Astrocyte of the hippocampus (primary cell): ENCODE results near the gene CCDC180.
A peak's percentile ranks its signal among the peaks of the same experiment; 100 is the strongest.
"Not testable (repeated sequence)": the region's sequence is repeated elsewhere in the genome, so short reads cannot be mapped to it uniquely, and the experiment has no call there.

Source experiments
- DNase-seq: peaks from one replicate; pipeline ENCODE4 v3.0.0; 2011; ENCODE audit warnings: low read depth, low spot score

Gene CCDC180

DNA sequence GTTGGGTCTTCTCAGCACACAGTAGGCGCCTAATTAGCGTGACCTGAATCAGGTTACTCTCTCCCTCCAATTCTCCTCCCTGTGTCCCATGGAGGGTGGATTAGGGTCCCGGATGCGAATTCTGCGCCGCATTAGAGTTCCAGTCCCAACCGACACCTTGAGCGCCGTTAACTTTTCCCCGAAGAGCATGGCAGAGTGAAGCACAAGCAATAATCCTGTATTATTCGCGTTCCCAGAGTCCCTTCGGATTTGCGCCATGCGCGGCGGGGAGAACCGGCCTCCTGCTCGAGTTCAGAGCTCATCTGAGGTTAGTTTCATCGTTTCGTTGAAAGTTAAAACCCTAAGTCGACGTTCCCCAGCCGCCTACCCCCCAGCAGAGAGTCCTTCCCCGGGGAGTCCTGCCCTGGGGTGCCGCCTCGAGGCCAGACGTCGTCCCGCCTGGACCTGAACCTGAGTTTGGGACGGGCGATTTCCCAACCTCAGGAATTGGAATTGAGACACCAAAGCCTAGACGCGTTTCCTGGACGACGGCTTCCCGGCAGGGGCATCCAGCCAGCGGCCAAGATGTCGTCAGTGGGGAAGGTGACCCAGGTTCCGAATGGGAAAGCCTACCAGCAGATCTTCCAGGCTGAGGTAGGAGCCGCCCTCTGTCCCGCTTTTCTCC lies at the start of gene CCDC180:
Gene CCDC180, plus strand, starts transcription at position 160 of the 664 bp plus-strand sequence. Its CDS starts 405 bp downstream, at position 565.
- peak; percentile 39 for DNase-seq

DNA sequence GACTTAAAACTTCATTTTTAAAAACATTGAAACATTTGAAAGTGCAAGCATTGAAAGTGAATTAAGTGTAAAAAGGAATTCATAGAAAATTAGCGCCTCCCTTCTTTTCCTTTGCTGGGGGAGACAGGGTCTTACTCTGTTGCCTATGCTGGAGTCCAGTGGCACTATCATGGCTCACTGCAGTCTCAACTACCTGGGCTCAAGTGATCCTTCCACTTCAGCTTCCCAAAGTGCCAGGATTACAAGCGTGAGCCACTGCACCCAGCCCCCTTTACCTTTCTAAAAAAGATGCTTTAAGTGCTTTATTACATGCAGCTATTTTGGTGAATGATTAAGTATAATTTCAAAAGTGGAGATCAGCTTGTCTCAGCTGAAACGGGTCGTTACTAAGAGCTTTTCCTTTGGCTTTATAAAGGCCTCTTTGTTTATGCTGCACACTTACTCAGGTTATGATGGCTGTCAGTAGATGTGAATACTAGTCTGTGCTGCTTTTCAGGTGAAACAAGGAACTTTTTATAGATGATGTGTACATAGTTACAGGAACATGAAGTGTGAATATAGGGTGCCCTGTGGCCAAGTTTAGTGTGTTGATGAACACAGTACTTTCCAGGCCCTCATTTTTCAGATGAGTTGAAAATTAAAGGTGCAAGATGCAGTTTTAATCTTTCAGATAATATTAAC lies 47.5 kb upstream of the CCDC180 start:
- DNase-seq, result not testable (repeated sequence)

DNA sequence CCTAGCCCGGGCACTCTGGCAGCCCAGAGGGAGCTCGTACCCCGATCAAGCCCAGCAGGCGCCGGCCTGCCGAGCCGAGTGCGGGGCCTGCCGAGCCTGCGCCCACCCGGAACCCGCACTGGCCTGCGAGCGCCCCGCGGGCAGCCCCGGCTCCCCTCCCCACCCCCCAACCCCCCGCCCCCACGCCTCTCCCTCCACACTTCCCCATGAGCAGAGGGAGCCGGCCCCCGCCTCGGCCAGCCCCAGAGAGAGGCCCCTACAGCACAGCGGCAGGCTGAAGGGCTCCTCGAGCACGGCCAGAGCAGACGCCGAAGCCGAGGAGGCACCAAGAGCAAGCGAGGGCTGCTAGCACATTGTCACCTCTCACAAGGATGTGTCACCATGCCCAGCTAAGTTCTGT lies 36.2 kb upstream of the CCDC180 start:
- no peak for DNase-seq

DNA sequence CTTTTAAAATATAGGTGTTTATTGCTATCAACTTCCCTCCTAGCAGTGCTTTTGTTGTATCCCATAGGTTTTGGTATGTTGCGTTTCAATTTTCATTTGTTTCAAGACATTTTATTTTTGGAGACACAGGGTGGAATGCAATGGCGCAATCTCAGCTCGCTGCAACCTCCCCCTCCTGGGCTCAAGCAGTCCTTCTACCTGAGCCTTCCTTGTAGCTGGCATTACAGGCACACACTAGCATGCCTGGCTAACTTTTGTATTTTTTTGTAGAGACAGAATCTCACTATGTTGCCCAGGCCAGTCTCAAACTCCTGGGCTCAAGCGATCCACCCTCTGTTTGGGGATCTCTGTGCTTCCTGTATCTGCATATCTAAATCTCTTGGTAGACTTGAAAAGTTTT lies 35.4 kb upstream of the CCDC180 start:
- no peak for DNase-seq

DNA sequence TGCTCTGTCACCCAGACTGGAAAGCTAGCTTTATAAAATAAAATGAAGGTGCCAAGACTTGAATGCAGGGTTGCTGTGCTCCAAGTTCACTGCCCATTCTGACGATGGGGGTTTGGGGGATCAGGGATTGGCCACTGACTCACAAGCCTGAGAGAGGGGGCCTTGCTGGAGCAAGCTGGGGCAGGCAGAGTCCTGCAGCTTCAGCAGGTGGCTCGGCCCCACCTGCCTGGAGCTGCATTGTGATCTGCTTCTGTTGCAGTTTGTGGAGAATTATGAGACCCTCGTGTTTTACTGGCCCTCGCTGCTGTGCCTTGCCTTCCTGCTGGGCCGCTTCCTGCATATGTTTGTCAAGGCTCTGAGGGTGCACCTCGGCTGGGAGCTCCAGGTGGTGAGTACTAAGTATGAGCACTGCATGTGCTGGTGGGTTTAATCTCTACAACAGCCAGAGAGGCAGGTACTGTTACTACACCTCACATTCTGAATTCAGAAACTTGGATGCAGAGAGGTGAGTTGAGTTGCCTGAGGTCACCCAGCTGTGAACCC lies 31.1 kb upstream of the CCDC180 start:
- DNase-seq, result no peak

DNA sequence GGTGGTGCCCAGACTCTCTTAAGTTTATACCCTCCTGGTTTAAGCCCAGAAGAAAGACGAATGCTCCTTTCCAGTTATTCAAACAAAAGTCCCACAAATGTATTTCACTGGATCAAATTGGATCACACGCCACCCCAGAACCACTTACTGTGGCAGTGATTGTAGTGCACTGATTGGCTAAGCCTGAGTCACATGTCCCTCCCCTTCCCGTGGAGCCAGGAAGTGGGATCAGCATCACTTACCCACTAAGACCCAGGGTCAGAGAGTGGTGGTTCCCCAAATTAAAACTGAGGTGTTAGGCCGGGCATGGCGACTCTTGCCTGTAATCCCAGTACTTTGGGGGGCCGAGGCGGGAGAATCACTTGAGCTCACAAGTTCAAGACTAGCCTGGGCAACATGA lies 29.5 kb upstream of the CCDC180 start:
- no peak for DNase-seq

DNA sequence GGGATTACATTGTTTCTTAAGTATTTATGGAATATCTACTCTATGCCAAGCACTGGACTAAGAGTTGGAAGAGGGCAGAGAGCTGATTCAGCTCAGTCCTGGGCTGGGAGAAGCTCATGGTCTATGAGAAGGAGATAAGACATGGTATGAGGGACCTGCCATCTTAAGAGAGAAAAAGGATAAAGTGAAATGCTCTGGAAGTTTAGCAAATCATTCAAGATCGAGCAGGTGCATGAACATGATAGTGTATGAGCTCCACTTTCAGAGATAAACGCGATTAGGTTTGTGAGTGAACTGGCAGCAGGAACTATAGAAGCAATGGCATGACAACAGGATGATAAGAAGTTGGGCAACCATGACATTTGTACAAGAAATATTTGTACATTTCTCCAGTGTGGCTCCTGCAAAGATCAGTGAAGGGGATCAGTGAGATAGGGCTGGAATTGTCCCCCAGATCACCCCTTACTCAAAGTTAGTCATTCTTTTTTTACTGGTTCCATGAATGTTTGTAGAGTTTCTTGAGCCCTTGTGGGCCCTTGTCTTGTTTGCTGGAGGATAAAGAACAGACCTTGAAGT lies 26.6 kb upstream of the CCDC180 start:
- no peak for DNase-seq

DNA sequence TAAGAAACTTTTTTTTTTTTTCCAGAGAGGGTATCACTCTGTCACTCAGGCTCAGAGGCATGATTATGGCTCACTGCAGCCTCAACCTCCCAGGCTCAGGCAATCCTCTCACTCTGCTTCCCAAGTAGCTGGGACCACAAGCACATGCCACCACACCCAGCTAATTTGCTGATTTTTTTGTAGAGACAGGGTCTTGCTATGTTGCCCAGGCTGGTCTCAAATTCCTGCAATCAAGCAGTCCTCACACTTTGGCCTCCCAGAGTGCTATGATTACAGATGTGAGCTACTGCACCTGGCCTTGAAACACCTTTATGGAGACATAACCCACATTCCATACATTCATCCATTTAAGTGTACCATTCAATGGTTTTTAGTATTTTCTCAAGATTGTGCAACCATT lies 23.7 kb upstream of the CCDC180 start:
- no peak for DNase-seq

DNA sequence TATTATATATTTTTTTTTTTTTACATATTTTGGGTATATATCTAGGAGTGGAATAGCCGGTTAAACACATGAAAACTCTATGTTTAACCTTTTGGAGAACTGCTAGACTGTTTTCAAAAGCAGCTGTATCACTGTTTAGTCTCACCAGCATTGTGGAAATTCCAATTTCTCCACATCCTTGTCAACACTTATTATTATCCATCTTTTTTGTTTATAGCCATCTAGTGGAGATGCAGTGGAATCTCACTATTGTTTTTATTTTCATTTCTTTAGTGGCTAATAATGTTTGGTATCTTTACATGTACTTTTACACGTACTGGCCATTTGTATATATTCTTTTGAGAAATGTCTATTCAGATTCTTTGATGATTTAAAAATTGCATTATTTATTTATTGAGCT lies 22.7 kb upstream of the CCDC180 start:
- DNase-seq, result no peak

DNA sequence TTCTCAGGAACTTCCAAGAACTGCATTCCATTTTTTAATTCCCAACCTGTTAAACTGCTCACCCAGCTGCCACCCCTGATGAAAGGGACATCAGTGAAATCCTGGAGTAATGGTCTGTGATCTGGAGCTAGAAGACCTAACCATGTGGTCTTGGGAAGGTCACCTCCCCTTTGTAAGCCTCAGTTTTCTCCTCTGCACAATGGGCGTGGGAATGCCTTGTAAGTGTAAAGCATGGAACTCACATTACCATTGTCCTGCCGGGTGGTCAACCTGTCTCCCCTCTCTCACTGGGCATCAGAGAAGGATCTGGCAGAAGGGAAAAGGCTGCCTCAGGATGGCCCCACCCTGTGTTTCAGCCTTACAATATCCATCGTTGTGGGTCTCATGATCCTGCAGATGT lies 15.3 kb upstream of the CCDC180 start:
- no peak for DNase-seq

DNA sequence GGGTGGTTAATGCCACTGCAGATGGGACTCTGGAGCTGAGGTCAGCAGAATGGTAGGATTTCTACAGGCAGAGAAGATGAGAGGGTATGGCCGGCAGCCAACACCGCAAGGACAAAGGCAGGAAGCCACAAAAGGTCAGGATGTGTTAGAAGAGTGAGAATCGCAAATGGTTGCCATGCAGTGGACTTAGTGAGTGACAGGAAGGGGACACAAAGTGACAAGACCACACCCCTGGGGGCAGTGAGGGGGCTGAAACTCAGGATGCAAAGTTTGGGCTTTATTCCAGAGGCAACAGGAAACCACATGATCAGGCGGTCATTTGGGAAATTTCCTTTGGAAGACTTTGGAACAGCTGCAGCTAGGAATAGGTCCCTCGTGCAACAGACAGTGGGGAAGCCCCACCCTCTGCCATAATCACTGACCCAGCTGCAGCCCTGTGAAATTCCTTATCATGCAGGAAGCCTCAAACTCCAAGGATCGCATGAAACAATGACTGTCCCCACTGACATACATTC lies 14.2 kb upstream of the CCDC180 start:
- peak; percentile 12 for DNase-seq

DNA sequence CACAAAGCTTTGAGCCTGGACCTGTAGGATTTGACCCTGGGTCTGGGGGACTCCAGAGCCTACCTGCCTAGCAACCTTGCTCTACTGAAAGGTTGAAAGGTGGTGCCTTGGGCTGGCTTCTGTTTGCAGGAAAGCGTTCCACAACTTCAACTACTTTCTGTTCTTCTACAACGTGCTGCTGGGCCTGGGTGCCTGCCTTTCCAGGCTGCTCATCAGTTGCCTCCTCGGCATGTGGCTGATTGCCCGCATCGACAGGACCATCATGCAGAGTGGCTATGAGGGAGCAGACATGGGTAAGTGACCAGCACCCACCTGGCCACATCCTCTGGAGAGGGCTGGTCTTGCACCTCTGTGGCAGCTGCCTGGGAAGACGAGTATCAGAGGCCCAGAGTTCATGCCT lies 13.6 kb upstream of the CCDC180 start:
- DNase-seq, result no peak

DNA sequence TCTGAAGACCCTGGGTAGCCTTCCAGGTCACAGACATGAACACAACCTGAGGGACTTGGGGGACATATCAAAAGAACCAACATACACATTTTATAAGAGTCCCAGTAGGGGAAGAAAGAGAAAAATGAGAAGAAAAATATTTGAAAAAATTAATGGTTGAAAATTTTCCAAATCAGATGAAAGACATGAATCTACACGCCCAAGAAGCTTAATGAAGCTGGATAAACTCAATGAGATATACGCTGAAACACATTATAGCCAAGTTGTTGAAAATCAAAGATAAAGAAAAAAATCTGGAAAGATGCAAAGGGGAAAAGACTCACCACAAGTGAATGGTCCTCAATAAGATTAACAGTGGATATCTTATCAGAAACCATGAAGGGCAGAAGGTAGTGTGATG lies 9.6 kb upstream of the CCDC180 start:
- DNase-seq, result no peak

DNA sequence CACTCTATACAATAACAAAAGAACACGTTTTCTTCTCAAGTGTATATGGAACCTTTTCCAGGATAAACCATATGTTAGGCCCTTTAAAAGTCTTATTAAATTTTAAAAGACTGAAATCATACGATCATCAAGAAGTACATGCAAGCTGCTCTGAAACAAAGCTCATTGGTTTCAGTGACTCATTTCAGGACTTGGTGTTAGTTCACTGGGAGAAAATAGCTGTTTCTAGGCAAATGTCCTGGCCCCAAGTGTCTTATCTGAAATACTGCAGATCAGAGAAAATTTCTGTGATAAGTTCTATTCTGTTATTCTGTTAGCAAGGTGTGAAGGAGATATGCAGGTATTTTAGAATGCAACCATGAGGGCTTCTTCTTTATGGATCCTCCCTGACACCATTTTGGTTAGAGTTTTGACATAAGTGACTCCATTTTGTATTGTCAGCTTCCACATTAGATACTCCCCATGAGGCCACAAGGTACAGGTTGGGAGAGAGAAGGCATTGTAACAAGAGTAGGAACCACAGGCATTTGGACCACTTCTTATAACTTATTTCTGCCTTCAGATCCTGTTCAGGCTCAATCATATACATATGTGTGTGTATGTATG lies 7.5 kb upstream of the CCDC180 start:
- no peak for DNase-seq

DNA sequence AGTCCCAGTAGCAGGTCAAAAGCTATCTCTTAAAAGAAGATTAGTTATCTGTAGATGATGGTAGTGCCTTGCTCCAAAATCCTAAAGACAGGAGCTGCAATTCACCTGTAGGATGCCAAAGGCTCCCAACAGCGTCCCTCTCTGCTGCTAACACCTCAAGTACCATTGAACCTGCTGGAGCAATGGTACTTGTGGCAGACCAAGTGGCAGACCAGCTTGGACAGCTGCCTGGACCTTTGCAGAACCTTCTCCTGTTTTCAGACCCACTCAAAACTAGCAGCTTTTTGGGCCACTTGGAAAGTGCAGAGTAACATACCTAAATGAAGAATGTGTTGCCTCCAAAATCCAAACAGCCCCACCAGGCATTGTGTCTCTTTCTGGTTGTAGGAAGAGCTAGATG lies 6.9 kb upstream of the CCDC180 start:
- no peak for DNase-seq

DNA sequence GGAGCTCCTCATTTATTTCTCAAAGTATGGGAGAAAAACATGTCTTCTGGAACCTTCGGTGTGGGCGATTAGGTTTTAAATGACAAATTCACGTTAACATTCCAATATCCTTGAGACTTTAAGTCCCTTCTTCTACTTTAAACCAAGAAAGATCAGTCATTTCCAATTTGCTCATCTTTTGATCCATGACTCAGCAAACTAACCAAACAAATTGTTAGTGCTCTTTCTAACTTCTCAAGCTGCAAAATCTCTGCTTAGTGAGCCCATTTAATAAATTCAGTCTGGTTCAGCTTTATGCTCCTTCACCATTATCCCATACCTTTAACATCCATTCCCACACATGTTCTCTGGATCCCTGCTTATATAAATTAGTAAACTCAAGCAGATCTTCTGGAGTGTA lies 5.5 kb upstream of the CCDC180 start:
- DNase-seq, result no peak

DNA sequence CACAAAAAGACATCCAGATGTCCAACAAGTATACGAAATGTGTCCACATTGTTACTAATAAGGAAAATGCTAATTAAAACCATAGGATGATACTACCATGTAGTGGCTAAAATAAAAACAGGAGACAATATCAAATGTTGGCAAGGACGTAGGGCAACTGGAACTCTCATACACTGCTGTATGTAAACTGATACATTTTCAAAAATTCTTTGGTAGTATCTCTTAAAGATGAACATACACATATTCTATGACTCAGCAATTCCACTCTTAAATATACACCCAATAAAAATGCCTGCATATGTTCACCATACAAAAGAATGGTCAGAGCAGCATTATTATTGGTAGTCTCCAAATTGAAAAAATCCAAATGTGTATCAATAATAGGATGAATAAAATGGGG lies 2.9 kb upstream of the CCDC180 start:
- no peak for DNase-seq

DNA sequence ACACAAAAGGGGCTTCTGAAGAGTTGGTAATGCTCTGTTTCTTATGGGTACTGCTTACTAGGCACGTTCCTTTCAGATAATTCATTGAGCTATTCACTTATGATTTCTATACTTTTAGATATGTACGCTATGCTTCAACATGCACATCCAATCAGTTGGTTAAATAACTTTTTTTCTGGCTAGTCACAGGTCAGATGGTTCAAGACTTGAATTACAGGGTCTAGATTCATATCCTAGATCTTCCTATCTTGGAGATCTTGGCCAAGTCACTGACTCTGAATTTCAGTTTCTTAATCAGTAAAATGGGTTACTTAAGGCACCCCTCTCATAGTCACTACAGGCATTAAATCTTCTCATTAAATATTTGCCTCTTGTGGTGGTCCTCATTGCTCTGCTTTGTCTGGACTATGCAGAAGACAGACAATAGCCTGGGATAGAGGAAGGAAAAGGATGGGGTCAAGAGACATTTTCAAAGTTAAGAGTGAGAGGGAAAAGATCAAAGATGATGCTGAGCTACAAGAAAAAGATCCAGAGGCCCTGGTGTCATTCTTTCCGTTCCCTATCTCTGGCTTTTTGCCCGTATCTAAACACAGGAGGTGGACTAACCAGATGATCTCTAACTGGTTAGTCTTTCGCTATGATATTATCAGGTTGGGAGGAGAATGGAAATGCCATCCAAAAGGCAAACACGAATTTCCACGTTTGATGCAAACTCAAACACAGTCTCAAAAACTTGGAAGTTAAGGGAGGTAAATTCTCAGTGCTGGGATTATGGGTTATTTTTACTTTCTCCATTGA lies 1.8 kb upstream of the CCDC180 start:
- DNase-seq, result no peak

DNA sequence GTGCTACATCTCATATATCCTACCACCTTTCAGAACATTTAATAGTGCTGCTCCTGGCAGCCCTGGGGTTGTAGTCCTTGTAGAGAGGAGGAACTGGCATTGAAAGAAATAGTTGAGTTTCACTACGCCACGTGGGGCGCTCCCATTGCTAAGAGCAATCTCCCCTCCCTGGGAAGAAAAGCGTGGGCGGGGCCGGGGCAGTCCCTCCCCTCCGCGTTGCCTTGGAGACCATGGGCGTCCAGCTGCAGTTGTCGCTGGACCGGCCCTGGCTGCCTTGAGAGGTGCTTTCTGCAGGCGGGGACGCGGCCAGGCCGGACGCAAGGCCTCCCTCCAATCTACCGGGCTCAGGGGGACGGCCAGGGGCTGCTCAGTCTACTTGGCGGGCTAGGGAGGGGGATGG lies 368 bp upstream of the CCDC180 start:
- peak; percentile 85 for DNase-seq

DNA sequence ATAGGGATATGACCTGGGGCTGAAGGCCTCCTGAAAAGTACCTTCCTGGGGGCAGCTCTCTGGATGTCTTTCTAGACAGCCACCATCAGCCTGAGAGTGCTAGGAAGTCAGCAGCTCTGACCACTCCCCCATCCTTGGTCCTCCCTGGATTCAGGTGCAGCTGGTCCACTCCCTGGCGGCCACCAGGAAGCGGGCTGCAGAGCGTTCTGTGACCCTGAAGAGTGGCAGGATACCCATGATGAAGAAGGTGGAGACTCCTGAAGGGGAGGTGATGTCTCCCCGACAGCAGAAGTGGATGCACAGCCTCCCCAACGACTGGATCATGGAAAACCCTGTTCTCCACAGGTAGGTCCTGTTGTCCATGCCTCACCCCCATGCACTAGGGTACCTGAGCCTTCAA lies 1.8 kb downstream of the CCDC180 start:
- no peak for DNase-seq

DNA sequence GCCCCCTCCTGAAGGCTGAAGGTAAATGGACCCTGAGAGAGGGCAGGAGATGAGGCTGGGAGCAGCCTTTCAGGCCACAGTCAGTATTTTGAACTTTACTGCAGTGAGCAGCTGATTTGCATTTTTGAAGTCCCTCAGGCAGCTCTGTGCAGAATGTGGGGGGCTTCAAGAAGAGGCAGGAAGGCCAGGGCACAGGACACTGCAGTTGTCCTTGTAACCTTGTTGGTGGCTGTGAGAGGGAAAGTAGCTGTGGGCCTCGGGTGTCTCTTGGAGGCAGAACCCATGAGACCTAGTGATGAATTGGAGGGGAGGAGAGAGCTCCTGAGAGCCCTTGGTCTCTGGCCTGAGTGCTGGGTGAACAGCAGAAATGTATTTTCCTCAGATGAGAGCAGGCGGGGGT lies 2.6 kb downstream of the CCDC180 start:
- DNase-seq, result no peak

DNA sequence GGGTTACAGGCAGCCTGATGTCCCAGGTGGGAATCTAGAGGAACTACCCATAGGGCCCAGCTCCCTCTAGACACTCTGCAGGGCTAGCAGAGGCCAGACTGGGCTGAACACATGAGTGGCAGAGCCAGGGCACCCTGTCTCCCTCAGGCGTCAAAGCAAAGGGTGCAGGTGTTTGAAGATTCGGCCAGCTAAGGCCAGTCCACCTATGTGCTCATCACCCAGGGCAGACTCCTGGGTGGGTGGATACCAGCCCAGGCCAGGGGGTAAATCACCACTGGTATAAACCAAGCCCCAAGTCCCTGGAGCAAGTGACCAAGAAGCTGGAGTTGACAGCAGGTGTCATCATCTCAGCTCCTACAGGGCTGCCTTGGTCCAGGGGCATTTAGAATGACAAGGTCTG lies 3.4 kb downstream of the CCDC180 start:
- no peak for DNase-seq
